T-helper 2 cell treated with Interferon-gamma antibody and Interleukin-4, amounts not matched to agents 5 μg/mL and 100 μg/mL, for 36 hours (primary cell): ENCODE data around the gene CREG1.

Experiments
- DNase-seq: peaks from one replicate; pipeline ENCODE4 v3.0.0; 2021; ENCODE audit warnings: low spot score
- H3K27ac Mint-ChIP-seq: one replicate; pipeline ENCODE4 v1.8.0; 2021; ENCODE audit warnings: mild to moderate bottlenecking, mixed read lengths
- H3K27me3 Mint-ChIP-seq: one replicate; pipeline ENCODE4 v1.8.0; 2021; ENCODE audit warnings: low read depth, mixed read lengths
- H3K36me3 Mint-ChIP-seq: one replicate; pipeline ENCODE4 v1.8.0; 2021; ENCODE audit warnings: low read depth, mixed read lengths
- H3K4me1 Mint-ChIP-seq: one replicate; pipeline ENCODE4 v1.8.0; 2021; ENCODE audit warnings: low read depth, mixed read lengths
- H3K4me3 Mint-ChIP-seq: one replicate; pipeline ENCODE4 v1.8.0; 2022; ENCODE audit warnings: mild to moderate bottlenecking, moderate library complexity, mixed read lengths
- H3K9me3 Mint-ChIP-seq: one replicate; pipeline ENCODE4 v1.8.0; 2021; ENCODE audit warnings: mixed read lengths

The CREG1 gene

GRCh38 chr1:167500283-167500860 lies 53.2 kb downstream of the CREG1 start:
- H3K36me3 Mint-ChIP-seq, result peaks cover 86% of the 10 kb centered on the region
- H3K27ac Mint-ChIP-seq, result peak overlapping the region; percentile 86
- no peaks in the 10 kb centered on the region for H3K27me3 Mint-ChIP-seq
- DNase-seq, result peak; percentile 36
- H3K9me3 Mint-ChIP-seq, result no peaks in the 10 kb centered on the region
- H3K4me3 Mint-ChIP-seq, result peak overlapping the region; percentile 71
- H3K4me1 Mint-ChIP-seq, result peaks cover 75% of the 10 kb centered on the region

- Mint-ChIP-seq H3K4me3 (peak overlapping the region; percentile 71), H3K36me3 (peaks cover 84% of the 10 kb centered on the region), H3K4me1 (peaks cover 71% of the 10 kb centered on the region), H3K27me3 (no peaks in the 10 kb centered on the region), H3K9me3 (no peaks in the 10 kb centered on the region), H3K27ac (peak overlapping the region; percentile 86)
- DNase-seq, result peak; percentile 67
These were observed 53.9 kb downstream of the CREG1 start for GRCh38 chr1:167499664-167500101.

GRCh38 chr1:167499106-167499505 lies 54.5 kb downstream of the CREG1 start:
- Mint-ChIP-seq H3K4me1 (peaks cover 67% of the 10 kb centered on the region), H3K27ac (peak overlapping the region; percentile 86), H3K4me3 (peak overlapping the region; percentile 71), H3K9me3 (no peaks in the 10 kb centered on the region), H3K27me3 (no peaks in the 10 kb centered on the region), H3K36me3 (peaks cover 84% of the 10 kb centered on the region)
- DNase-seq, result no peak

- Mint-ChIP-seq H3K36me3 (peaks cover 76% of the 10 kb centered on the region), H3K4me3 (no peak overlapping the region), H3K27me3 (no peaks in the 10 kb centered on the region), H3K4me1 (peaks cover 66% of the 10 kb centered on the region), H3K27ac (no peak overlapping the region), H3K9me3 (no peaks in the 10 kb centered on the region)
- DNase-seq, result no peak
These were observed 56.6 kb downstream of the CREG1 start for GRCh38 chr1:167496797-167497619.

- H3K9me3 Mint-ChIP-seq, result no peaks in the 10 kb centered on the region
- H3K4me1 Mint-ChIP-seq, result peaks cover 61% of the 10 kb centered on the region
- no peaks in the 10 kb centered on the region for H3K27me3 Mint-ChIP-seq
- peak overlapping the region; percentile 73 for H3K4me3 Mint-ChIP-seq
- peak overlapping the region; percentile 89 for H3K27ac Mint-ChIP-seq
- peaks cover 66% of the 10 kb centered on the region for H3K36me3 Mint-ChIP-seq
- DNase-seq, result no peak
These were observed 60.2 kb downstream of the CREG1 start for GRCh38 chr1:167493372-167493771.

- H3K27me3 Mint-ChIP-seq, result no peaks in the 10 kb centered on the region
- peaks cover 64% of the 10 kb centered on the region for H3K36me3 Mint-ChIP-seq
- no peaks in the 10 kb centered on the region for H3K9me3 Mint-ChIP-seq
- H3K4me1 Mint-ChIP-seq, result peaks cover 61% of the 10 kb centered on the region
- H3K4me3 Mint-ChIP-seq, result peak overlapping the region; percentile 78
- H3K27ac Mint-ChIP-seq, result peak overlapping the region; percentile 89
- peak; percentile 52 for DNase-seq
These were observed 61.1 kb downstream of the CREG1 start for GRCh38 chr1:167492481-167492910.

- H3K36me3 Mint-ChIP-seq, result peaks cover 64% of the 10 kb centered on the region
- peak; percentile 59 for DNase-seq
These were observed 61.7 kb downstream of the CREG1 start for GRCh38 chr1:167491586-167492461.

More at GRCh38 chr1:167491586-167492461, 61.7 kb downstream of the CREG1 start:
- H3K4me3 Mint-ChIP-seq, result peak overlapping the region; percentile 78
- peaks cover 57% of the 10 kb centered on the region for H3K4me1 Mint-ChIP-seq
- no peaks in the 10 kb centered on the region for H3K9me3 Mint-ChIP-seq
- H3K27ac Mint-ChIP-seq, result peak overlapping the region; percentile 89
- no peaks in the 10 kb centered on the region for H3K27me3 Mint-ChIP-seq
